HepG2 (cell line): ENCODE measurements around the gene HEPACAM. TPM values are rescaled to one million over a fixed set of nuclear protein-coding genes. Genes with fewer than 3 reads are reported as not detected.

ENCODE experiments used
- ATF4 ChIP-seq, 2 experiments: fragments of 450-650 bp in 1 of 2; sonication (generic) in 1 of 2; formaldehyde crosslinking; IDR thresholded peaks; 2 replicates each; pipeline versions ENCODE4 v1.5.0 to v1.8.0; 2020 to 2022; ENCODE audit warnings: mild to moderate bottlenecking in 1 of 2, missing genetic modification reagents in 1 of 2
- ELF1 ChIP-seq: sonication (generic); formaldehyde crosslinking; IDR thresholded peaks from 2 replicates; pipeline ENCODE4 v1.4.0; 2020; ENCODE audit warnings: missing genetic modification reagents
- ETV5 ChIP-seq: IDR thresholded peaks from 2 replicates; pipeline ENCODE4 v1.6.1; 2018; ENCODE audit warnings: missing biosample characterization, missing genetic modification reagents, inconsistent platforms, borderline replicate concordance
- ETV6 ChIP-seq: sonication (generic); formaldehyde crosslinking; conservative IDR thresholded peaks from 2 replicates; pipeline ENCODE4 v1.4.0; 2020; ENCODE audit warnings: missing genetic modification reagents
- FOXP4 ChIP-seq: sonication (generic); formaldehyde crosslinking; IDR thresholded peaks from 2 replicates; pipeline ENCODE4 v1.4.0; 2020; ENCODE audit warnings: missing genetic modification reagents
- GATAD2A ChIP-seq: IDR thresholded peaks from 2 replicates; pipeline ENCODE4 v1.6.1; 2016
- HDAC2 ChIP-seq: sonication (generic); formaldehyde crosslinking; IDR thresholded peaks from 2 replicates; pipeline ENCODE4 v1.4.0; 2020; ENCODE audit warnings: missing genetic modification reagents
- NCOA2 ChIP-seq: sonication (generic); formaldehyde crosslinking; IDR thresholded peaks from 2 replicates; pipeline ENCODE4 v1.8.0; 2022; ENCODE audit warnings: inconsistent platforms
- NFE2L2 ChIP-seq: fragments of 150-350 bp; IDR thresholded peaks from 2 replicates; pipeline ENCODE4 v1.6.1; 2014; ENCODE audit warnings: low read length
- SAP130 ChIP-seq: IDR thresholded peaks from 2 replicates; pipeline ENCODE4 v1.6.1; 2016; ENCODE audit warnings: low read depth
- SOX13 ChIP-seq, 3 experiments: fragments of 450-650 bp in 1 of 3; sonication (generic) in 1 of 3; formaldehyde crosslinking in 1 of 3; IDR thresholded peaks in 2 of 3; conservative IDR thresholded peaks in 1 of 3; 2 replicates each; pipeline versions ENCODE4 v1.5.0 to v1.6.1; 2016 to 2020; ENCODE audit warnings: antibody characterized with exemption in 1 of 3, mild to moderate bottlenecking in 1 of 3, missing compliant biosample characterization in 1 of 3, missing genetic modification reagents in 1 of 3, moderate library complexity in 1 of 3
- SP5 ChIP-seq: IDR thresholded peaks from 2 replicates; pipeline ENCODE4 v1.6.1; 2016; ENCODE audit warnings: low read depth, borderline replicate concordance
- TAF1 ChIP-seq: sonication (generic); formaldehyde crosslinking; IDR thresholded peaks from 2 replicates; pipeline ENCODE4 v1.4.0; 2020; ENCODE audit warnings: missing genetic modification reagents
- TEAD3 ChIP-seq: optimal IDR thresholded peaks from 2 replicates; pipeline ENCODE3; 2016; ENCODE audit warnings: borderline replicate concordance
- ZNF280D ChIP-seq: sonication (generic); formaldehyde crosslinking; IDR thresholded peaks from 2 replicates; pipeline ENCODE4 v1.5.1; 2020; ENCODE audit warnings: mild to moderate bottlenecking, missing genetic modification reagents
- polyA plus RNA-seq, 8 experiments: library from polyadenylated mRNA; depleted of rRNA in 3 of 8; stranded (reverse) in 7 of 8; unstranded in 1 of 8; fragments of >200 nt; fragmentation: Illumina TruSeq in 4 of 8; extraction: Trizol in 4 of 8; gene quantifications; 2 replicates each; pipeline versions ENCODE4 v1.2.1 to v1.2.3, GENCODE V29; 2011 to 2016; ENCODE audit warnings: low read depth in 4 of 8, missing spikeins in 1 of 8, mixed read lengths in 1 of 8; ENCODE audit not compliant: insufficient read depth in 1 of 8
- total RNA-seq, 5 experiments: library from RNA; depleted of rRNA; stranded (reverse); fragments of >200 nt; fragmentation: Illumina TruSeq; extraction: Trizol; gene quantifications; 2 replicates each; pipeline ENCODE4 v1.2.3, GENCODE V29; 2016; ENCODE audit warnings: low read depth in 1 of 5
- TF ChIP-seq, protein P1 (sequence below): sonication (generic); formaldehyde crosslinking; IDR thresholded peaks from 2 replicates; pipeline ENCODE4 v1.5.1; 2020; ENCODE audit warnings: mild to moderate bottlenecking, missing genetic modification reagents, moderate library complexity
- TF ChIP-seq, protein P2 (sequence below): sonication (generic); formaldehyde crosslinking; IDR thresholded peaks from 2 replicates; pipeline ENCODE4 v1.9.0; 2021; ENCODE audit warnings: missing genetic modification reagents, borderline replicate concordance

Gene HEPACAM
- total and polyA plus RNA-seq, 2 of the 13 experiments (the other 11 are each of a cell fraction or from before 2014, with no cell fraction given), result 66.9 to 121 TPM

DNA sequence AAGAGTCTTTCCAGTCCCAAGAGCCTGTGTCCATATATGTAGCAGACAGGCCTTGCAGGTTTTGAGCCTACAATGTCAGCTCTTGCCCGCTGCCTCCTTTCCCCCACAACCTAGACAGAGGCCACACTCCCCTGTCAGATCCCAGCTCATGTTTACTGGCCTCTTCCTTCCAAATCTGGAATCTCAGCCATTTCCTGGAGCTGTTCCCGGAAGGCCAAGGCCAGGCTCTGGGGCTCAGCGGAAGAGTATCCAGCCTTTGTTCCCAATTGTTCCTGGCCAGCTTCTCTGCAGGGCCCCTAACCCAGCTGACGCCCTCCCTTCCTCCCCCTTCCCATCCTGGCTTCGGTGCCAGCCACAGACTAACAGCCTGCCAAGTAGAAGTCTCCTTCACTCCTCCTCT, 37.1 kb downstream of the HEPACAM start (continued):
- TF ChIP-seq, protein P1, sequence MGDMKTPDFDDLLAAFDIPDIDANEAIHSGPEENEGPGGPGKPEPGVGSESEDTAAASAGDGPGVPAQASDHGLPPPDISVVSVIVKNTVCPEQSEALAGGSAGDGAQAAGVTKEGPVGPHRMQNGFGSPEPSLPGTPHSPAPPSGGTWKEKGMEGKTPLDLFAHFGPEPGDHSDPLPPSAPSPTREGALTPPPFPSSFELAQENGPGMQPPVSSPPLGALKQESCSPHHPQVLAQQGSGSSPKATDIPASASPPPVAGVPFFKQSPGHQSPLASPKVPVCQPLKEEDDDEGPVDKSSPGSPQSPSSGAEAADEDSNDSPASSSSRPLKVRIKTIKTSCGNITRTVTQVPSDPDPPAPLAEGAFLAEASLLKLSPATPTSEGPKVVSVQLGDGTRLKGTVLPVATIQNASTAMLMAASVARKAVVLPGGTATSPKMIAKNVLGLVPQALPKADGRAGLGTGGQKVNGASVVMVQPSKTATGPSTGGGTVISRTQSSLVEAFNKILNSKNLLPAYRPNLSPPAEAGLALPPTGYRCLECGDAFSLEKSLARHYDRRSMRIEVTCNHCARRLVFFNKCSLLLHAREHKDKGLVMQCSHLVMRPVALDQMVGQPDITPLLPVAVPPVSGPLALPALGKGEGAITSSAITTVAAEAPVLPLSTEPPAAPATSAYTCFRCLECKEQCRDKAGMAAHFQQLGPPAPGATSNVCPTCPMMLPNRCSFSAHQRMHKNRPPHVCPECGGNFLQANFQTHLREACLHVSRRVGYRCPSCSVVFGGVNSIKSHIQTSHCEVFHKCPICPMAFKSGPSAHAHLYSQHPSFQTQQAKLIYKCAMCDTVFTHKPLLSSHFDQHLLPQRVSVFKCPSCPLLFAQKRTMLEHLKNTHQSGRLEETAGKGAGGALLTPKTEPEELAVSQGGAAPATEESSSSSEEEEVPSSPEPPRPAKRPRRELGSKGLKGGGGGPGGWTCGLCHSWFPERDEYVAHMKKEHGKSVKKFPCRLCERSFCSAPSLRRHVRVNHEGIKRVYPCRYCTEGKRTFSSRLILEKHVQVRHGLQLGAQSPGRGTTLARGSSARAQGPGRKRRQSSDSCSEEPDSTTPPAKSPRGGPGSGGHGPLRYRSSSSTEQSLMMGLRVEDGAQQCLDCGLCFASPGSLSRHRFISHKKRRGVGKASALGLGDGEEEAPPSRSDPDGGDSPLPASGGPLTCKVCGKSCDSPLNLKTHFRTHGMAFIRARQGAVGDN, result peak; percentile 67
- peak; percentile 33; the same call in 1 of the 2 replicates for TF ChIP-seq HDAC2 (CRISPR knock-in tag)
- TF ChIP-seq TEAD3 (CRISPR knock-in tag), result peak; percentile 88
- peak; percentile 67 for TF ChIP-seq ELF1
- TF ChIP-seq TAF1 (CRISPR knock-in tag), result no peak
- peak; percentile 83 for TF ChIP-seq SOX13 (IDR thresholded peaks at IDR 0.05)
- TF ChIP-seq SOX13 (CRISPR knock-in tag; conservative IDR thresholded peaks at IDR 0.05 in 1 of 2, IDR thresholded peaks at IDR 0.05 in 1 of 2), result peak in 1 of 2 experiments; percentile 88; a peak in 2 of 4 replicates
- peak; percentile 25; the same call in 1 of the 2 replicates for TF ChIP-seq SP5 (CRISPR knock-in tag)
- peak; percentile 64 for TF ChIP-seq NCOA2 (CRISPR knock-in tag)
- 0 out of 2 replicates have a peak, but pooled peaks have one; percentile 13 for TF ChIP-seq GATAD2A (CRISPR knock-in tag)
- no peak for TF ChIP-seq ZNF280D (CRISPR knock-in tag)
- TF ChIP-seq ATF4 (CRISPR knock-in tag; IDR thresholded peaks at IDR 0.05), result peak in 1 of 2 experiments; percentile 3; a peak in 1 of 4 replicates
- peak; percentile 34; the same call in 1 of the 2 replicates for TF ChIP-seq SAP130 (CRISPR knock-in tag)
- peak; percentile 53 for TF ChIP-seq FOXP4 (CRISPR knock-in tag)
- TF ChIP-seq, protein P2, sequence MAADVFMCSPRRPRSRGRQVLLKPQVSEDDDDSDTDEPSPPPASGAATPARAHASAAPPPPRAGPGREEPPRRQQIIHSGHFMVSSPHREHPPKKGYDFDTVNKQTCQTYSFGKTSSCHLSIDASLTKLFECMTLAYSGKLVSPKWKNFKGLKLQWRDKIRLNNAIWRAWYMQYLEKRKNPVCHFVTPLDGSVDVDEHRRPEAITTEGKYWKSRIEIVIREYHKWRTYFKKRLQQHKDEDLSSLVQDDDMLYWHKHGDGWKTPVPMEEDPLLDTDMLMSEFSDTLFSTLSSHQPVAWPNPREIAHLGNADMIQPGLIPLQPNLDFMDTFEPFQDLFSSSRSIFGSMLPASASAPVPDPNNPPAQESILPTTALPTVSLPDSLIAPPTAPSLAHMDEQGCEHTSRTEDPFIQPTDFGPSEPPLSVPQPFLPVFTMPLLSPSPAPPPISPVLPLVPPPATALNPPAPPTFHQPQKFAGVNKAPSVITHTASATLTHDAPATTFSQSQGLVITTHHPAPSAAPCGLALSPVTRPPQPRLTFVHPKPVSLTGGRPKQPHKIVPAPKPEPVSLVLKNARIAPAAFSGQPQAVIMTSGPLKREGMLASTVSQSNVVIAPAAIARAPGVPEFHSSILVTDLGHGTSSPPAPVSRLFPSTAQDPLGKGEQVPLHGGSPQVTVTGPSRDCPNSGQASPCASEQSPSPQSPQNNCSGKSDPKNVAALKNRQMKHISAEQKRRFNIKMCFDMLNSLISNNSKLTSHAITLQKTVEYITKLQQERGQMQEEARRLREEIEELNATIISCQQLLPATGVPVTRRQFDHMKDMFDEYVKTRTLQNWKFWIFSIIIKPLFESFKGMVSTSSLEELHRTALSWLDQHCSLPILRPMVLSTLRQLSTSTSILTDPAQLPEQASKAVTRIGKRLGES (CRISPR knock-in tag), result no peak
- peak; percentile 97 for TF ChIP-seq ETV6 (CRISPR knock-in tag)
- TF ChIP-seq NFE2L2, result no peak
- peak; percentile 88; the same call in 1 of the 2 replicates for TF ChIP-seq ETV5 (CRISPR knock-in tag)
